GM13976 (cell line): ENCODE results near the gene MICAL3.

Source experiments
- DNase-seq: peaks from one replicate; pipeline ENCODE4 v3.0.0; 2012; ENCODE audit warnings: low spot score
- in situ Hi-C: fragments of 300-500 bp; cut with MboI; formaldehyde crosslinking; loops from one replicate; pipeline ENCODE4 v1.12.0; 2022; ENCODE audit warnings: low sequenced_read_pairs, mixed read lengths, inconsistent platforms; ENCODE audit not compliant: unreplicated experiment
- TF ChIP-seq, protein P1 (sequence below): IDR thresholded peaks from 2 replicates; pipeline ENCODE4 v1.5.1; 2012; ENCODE audit warnings: borderline replicate concordance, mild to moderate bottlenecking; ENCODE audit not compliant: insufficient read depth; ENCODE audit errors: extremely low read depth, missing control alignments, control extremely low read depth

Gene MICAL3

GRCh38 chr22:17971711-17972110, 52.6 kb downstream of the MICAL3 start:
- TF ChIP-seq, protein P1, sequence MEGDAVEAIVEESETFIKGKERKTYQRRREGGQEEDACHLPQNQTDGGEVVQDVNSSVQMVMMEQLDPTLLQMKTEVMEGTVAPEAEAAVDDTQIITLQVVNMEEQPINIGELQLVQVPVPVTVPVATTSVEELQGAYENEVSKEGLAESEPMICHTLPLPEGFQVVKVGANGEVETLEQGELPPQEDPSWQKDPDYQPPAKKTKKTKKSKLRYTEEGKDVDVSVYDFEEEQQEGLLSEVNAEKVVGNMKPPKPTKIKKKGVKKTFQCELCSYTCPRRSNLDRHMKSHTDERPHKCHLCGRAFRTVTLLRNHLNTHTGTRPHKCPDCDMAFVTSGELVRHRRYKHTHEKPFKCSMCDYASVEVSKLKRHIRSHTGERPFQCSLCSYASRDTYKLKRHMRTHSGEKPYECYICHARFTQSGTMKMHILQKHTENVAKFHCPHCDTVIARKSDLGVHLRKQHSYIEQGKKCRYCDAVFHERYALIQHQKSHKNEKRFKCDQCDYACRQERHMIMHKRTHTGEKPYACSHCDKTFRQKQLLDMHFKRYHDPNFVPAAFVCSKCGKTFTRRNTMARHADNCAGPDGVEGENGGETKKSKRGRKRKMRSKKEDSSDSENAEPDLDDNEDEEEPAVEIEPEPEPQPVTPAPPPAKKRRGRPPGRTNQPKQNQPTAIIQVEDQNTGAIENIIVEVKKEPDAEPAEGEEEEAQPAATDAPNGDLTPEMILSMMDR, result no peak
- in situ Hi-C loops, result no loop called here
- DNase-seq, result no peak

GRCh38 chr22:17970201-17970708, 54.1 kb downstream of the MICAL3 start:
- TF ChIP-seq, protein P1, result no peak
- in situ Hi-C loops, result no loop called here
- DNase-seq, result no peak

GRCh38 chr22:17969701-17970113, 54.7 kb downstream of the MICAL3 start:
- in situ Hi-C loops, result no loop called here
- DNase-seq, result no peak
- TF ChIP-seq, protein P1, result no peak

GRCh38 chr22:17968126-17968525, 56.2 kb downstream of the MICAL3 start:
- TF ChIP-seq, protein P1, result no peak
- DNase-seq, result no peak
- in situ Hi-C loops, result no loop called here

- in situ Hi-C loops, result no loop called here
- no peak for DNase-seq
- TF ChIP-seq, protein P1, result no peak
These were observed 58.0 kb downstream of the MICAL3 start for GRCh38 chr22:17966403-17966717.

- in situ Hi-C loops, result no loop called here
- DNase-seq, result no peak
- TF ChIP-seq, protein P1, result no peak
These were observed 58.6 kb downstream of the MICAL3 start for GRCh38 chr22:17965538-17966402.
